SK-N-MC (cell line): Measurements from ENCODE around the gene GRIP2.

Experiments used
- DNase-seq: peaks from one replicate; pipeline ENCODE4 v3.0.0-alpha.2; 2011; ENCODE audit warnings: low read depth, low spot score
- H3K27ac ChIP-seq: fragments of 200-600 bp; sonication (generic); 2 replicates; pipeline ENCODE4 v1.5.1; 2016; ENCODE audit warnings: mixed run types
- H3K36me3 ChIP-seq: fragments of 200-600 bp; sonication (generic); 2 replicates; pipeline ENCODE4 v1.6.1; 2017; ENCODE audit warnings: antibody characterized with exemption, low read length, mixed read lengths; ENCODE audit not compliant: insufficient read depth
- H3K4me3 ChIP-seq: fragments of 200-600 bp; sonication (generic); 2 replicates; pipeline ENCODE4 v1.5.1; 2016
- H3K9ac ChIP-seq: fragments of 200-600 bp; sonication (generic); 2 replicates; pipeline ENCODE4 v1.8.0; 2017; ENCODE audit warnings: mixed run types, mixed read lengths; ENCODE audit not compliant: insufficient read length
- H3K9me3 ChIP-seq: fragments of 200-600 bp; sonication (generic); 2 replicates; pipeline ENCODE4 v1.6.1; 2017; ENCODE audit warnings: low read depth, mild to moderate bottlenecking, antibody characterized with exemption, low read length, moderate library complexity, mixed read lengths
- EZH2 ChIP-seq: fragments of 200-600 bp; sonication (generic); IDR thresholded peaks from one replicate; pipeline ENCODE4 v1.6.1; 2017; ENCODE audit warnings: antibody characterized with exemption
- FOXP2 ChIP-seq: optimal IDR thresholded peaks from 2 replicates; pipeline ENCODE3; 2011; ENCODE audit warnings: mild to moderate bottlenecking, moderate library complexity; ENCODE audit not compliant: insufficient read depth; ENCODE audit errors: extremely low read length, control extremely low read depth
- POLR2AphosphoS5 ChIP-seq: IDR thresholded peaks from 2 replicates; pipeline ENCODE4 v1.6.1; 2012; ENCODE audit warnings: mild to moderate bottlenecking, low read depth, low read length, borderline replicate concordance

GRIP2 gene

DNA sequence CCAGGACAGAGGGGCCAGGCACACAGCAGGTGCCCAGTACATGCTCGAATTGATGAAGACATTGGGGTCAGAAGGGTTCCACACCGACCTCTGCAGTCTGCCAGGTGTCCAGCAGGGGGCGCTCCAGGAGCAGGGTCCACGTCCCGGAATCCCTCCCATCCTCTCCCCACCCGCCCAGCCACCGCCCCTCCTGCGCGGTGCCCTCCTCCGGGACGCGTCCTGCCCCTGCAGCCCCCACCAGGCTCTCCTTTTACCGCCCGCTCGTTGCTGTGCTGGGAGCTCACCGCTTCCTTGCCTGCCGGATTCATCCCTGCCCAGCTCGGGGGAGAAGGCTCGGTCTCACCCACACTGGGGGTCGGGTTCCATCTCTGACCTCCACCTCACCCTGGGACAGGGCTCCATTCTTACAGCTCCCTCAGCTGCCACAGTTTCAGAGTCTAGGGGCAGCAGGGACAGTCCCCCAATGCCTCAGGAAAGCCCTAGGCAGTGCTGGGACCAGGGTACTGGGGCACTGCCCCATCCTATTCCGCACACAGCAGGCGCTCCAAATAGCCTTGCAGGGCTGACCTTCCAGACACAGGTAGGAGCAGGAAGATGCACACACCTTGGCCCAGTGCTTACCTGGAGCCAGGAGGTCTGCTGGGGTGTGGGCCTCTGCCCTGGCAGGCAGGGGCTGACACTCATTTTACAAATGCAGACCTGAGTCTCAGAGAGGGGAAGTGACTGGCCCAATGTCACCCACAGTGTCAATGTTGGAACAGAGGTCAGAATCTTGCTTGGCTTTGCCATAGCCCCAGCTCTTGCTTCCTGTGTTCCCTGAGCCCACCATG is 31.0 kb downstream of the GRIP2 start:
- Histone ChIP-seq H3K9ac (no peak overlapping the region), H3K36me3 (no peaks in the 10 kb centered on the region), H3K9me3 (no peaks in the 10 kb centered on the region), H3K4me3 (no peak overlapping the region), H3K27ac (no peak overlapping the region)
- DNase-seq: no peak
- TF ChIP-seq FOXP2: no peak
- no peak for TF ChIP-seq POLR2AphosphoS5

DNA sequence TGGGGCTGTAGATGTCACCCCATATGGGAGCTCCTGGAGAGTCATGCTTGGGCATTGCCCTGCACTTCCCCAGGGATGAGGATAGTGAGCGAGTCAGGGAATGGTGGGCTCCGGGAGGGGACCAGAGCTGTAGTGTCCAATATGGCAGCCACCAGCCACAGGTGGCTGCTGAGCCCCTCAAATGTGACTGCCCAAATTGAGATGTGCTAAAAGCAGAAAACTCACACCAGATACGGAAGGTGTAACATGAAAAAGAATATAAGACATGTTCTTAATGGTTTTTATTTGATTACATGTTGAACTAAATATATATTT is 31.7 kb downstream of the GRIP2 start:
- H3K27ac ChIP-seq: no peak overlapping the region
- H3K4me3 ChIP-seq: no peak overlapping the region
- no peaks in the 10 kb centered on the region for H3K36me3 ChIP-seq
- TF ChIP-seq EZH2: no peak
- H3K9me3 ChIP-seq: no peaks in the 10 kb centered on the region
- no peak overlapping the region for H3K9ac ChIP-seq
- DNase-seq: no peak

DNA sequence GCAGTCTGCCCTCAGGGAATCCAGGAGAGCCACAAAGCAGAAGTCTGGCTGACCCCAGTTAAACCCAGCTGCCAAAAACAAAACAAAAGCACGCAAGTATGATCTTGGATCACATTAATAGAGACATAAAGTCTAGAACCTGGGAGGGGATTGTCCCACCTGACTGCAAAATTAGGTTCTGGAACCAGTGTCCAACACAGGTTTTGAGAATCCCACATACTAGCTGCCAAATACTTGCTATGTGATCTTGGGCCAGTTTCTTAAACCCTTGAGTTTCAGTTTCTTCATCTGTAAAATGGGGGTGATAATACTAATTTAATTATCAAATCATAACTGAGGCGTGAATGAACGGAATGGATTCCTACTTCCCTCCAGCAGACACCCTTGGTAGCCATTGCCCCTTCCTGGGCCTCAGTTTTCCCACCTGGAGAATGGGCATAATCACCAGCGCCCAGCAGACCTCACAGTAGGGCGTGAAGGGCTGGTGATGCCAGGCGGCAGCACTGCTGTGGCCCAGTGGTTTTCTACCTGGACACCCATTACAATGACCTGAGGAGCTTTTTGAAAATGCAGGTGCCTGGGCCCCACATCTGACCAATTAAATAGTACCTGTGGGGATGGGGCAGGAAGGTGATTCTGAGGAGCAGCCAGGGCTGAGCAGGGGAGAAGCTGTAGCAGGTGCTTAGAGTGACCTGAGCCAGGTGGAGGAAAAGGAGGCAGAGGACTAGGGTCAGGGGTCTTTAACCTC is 32.2 kb downstream of the GRIP2 start:
- Histone ChIP-seq H3K9me3 (no peaks in the 10 kb centered on the region), H3K36me3 (no peaks in the 10 kb centered on the region), H3K4me3 (no peak overlapping the region), H3K9ac (no peak overlapping the region), H3K27ac (no peak overlapping the region)
- TF ChIP-seq EZH2 (no peak), POLR2AphosphoS5 (no peak), FOXP2 (no peak)
- no peak for DNase-seq

DNA sequence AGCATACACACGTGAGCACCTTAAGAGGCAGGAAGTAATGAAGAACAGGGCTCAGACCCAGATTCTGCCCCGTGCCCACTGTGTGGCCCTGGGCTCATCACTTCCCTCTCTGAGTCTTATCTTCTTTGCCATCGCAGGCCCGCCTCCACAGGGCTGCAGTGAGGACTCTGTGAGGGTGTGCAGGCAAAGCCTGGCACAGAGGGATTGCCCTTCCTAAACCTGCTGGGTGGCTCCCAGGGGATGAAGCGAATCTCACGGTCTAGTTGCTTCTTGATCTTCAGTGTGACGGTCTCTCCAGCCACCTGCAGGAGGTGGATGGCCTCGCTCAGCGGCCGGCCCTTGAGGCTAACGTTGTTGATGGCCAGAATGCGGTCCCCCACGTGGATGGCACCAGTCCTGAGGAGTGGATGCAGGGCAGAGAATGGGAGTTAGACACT is 32.8 kb downstream of the GRIP2 start:
- no peak overlapping the region for H3K27ac ChIP-seq
- H3K4me3 ChIP-seq: no peak overlapping the region
- H3K9ac ChIP-seq: no peak overlapping the region
- DNase-seq: no peak
- no peaks in the 10 kb centered on the region for H3K9me3 ChIP-seq
- TF ChIP-seq EZH2: no peak
- no peak for TF ChIP-seq POLR2AphosphoS5
- TF ChIP-seq FOXP2: no peak
- H3K36me3 ChIP-seq: no peaks in the 10 kb centered on the region

DNA sequence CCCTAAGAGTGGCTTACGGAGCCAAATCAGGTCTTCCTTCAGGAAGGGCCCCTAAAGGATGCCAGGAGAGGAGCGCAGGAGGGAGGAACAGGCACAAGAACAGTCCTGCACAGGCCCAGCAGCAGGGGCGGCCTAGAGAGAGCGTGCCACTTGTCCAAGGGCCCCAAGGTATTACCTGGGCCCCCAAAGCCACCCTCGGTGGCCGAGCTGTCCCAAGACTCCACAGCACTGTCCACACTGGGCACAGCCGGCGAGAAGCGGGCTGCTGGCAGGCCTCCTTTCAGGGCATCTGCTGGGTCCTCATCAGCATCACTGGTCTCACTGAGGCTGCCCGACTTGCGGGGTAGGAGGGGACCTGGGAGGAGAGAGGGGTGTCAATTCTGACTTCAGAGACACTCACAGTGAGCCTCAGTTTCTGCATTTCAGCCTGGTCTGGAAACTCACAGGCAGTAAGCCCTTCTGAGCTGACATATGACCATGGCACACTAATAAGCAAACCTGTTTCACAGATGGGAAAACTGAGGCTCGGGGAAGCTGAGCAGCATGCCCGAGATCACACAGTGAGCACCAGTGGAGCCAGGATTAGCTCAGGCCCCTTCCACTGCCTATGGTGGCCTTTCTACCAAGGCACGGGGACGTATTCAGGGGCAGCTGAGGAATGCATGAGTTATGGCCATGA is 33.4 kb downstream of the GRIP2 start:
- TF ChIP-seq FOXP2: no peak
- no peak for TF ChIP-seq EZH2
- no peak for TF ChIP-seq POLR2AphosphoS5
- no peak for DNase-seq

DNA sequence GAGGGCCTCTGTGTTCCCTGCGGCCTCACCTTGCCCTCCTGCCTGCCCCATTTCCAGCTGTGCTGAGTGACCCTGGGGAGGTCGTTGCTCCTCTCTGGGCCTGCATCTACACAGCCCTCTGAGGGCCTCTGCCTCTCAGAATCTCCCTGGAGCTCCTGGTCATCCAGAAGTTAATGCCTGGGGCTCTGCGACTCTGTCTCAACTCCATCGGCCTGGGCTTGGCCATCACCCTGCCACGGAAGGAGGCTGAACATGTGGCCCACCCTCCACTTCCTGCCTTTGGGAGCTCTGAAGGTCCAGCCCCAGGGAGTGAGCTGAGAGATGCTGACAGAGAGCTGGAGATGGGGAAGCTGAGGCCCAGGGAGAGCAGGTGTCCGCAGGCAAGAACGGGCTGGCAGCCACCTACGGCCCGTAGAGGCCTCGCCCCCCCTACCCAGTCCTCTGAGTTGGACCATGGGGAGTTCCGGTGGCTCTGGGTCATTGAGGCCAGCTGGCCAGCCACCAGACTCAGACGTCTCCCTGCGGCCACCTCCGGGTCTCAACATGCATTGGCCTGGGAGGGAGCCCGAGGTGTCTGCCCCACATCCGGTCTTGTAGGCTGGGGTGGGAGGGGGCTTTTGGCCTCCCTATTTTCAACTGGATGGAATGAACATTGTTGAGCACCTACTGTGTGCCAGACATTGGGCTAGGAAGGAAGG is 34.2 kb downstream of the GRIP2 start:
- no peaks in the 10 kb centered on the region for H3K9me3 ChIP-seq

More for the DNA sequence above, 33.4 kb downstream of the GRIP2 start:
- H3K27ac ChIP-seq: no peak overlapping the region
- no peak overlapping the region for H3K4me3 ChIP-seq
- H3K36me3 ChIP-seq: no peaks in the 10 kb centered on the region
- no peaks in the 10 kb centered on the region for H3K9me3 ChIP-seq
- H3K9ac ChIP-seq: no peak overlapping the region

DNA sequence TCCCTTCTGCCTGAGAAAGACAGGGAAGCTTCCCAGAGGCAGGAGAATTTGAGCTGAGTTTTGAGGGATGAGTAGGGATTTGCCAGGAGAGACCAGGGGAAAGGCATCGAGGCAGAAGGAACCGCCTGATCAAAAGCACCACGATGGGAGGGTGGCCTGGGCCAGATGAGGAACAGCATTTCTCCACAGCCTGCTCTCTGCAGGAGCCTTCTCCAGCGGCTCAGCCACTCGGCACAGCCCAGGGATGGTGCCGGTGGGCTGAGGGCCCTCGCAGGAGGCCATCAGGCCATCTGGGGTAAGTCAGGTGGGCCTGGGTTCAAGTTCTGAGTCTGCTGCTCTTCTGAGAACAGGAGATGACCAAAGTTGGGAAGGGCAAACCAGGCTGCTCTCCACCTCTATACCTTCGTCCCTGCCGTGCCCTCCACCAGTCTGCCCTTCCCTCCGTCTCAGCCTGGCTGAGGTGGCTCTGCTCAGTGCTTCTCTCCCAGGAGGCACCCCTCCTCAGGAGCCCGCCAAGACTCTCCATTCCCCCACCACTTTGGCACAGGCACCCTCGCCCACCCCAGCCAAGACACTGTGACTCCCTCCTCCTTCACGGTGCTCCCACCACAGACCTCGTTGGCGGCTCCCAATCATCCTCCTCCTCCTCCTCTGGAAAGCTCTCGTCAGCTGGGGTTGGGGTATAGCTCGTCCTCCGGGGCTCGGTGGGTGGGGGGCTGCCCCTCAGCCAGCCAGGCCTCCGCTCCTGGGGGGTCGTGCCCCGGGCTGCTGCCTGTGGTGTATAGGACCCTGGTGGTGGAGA is 34.9 kb downstream of the GRIP2 start:
- TF ChIP-seq EZH2: no peak
- no peak for TF ChIP-seq POLR2AphosphoS5
- no peak for TF ChIP-seq FOXP2
- no peak for DNase-seq
- Histone ChIP-seq H3K9me3 (no peaks in the 10 kb centered on the region), H3K9ac (no peak overlapping the region), H3K27ac (no peak overlapping the region), H3K4me3 (no peak overlapping the region), H3K36me3 (no peaks in the 10 kb centered on the region)

More for the DNA sequence above, 34.2 kb downstream of the GRIP2 start:
- H3K4me3 ChIP-seq: no peak overlapping the region
- DNase-seq: no peak
- H3K36me3 ChIP-seq: no peaks in the 10 kb centered on the region
- H3K27ac ChIP-seq: no peak overlapping the region
- TF ChIP-seq FOXP2 (no peak), POLR2AphosphoS5 (no peak), EZH2 (no peak)
- H3K9ac ChIP-seq: no peak overlapping the region

DNA sequence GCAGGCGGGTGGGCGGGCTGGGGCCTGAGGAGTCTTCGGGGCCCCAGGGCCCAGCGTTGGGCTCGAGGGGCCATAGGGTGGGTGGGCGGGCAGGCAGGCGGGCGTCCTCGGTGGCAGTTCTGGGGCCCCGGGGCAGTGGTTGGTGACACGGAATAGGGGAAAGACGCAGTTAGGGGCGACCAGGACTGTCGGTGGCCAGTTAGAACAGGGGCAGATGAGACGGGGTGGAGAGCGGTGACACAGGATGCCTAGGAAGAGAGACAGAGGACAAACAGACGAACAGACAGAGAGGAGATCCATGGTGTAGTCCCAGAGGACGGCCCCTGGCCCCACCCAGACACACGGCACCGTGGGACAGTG is 36.5 kb downstream of the GRIP2 start:
- no peak overlapping the region for H3K4me3 ChIP-seq
- H3K9ac ChIP-seq: no peak overlapping the region
- TF ChIP-seq POLR2AphosphoS5 (no peak), EZH2 (no peak), FOXP2 (no peak)
- no peak for DNase-seq
- no peak overlapping the region for H3K27ac ChIP-seq
- no peaks in the 10 kb centered on the region for H3K9me3 ChIP-seq
- H3K36me3 ChIP-seq: no peaks in the 10 kb centered on the region
